Measurements from ENCODE around the gene RAE1.

The RAE1 gene, protein sequence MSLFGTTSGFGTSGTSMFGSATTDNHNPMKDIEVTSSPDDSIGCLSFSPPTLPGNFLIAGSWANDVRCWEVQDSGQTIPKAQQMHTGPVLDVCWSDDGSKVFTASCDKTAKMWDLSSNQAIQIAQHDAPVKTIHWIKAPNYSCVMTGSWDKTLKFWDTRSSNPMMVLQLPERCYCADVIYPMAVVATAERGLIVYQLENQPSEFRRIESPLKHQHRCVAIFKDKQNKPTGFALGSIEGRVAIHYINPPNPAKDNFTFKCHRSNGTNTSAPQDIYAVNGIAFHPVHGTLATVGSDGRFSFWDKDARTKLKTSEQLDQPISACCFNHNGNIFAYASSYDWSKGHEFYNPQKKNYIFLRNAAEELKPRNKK

DNA sequence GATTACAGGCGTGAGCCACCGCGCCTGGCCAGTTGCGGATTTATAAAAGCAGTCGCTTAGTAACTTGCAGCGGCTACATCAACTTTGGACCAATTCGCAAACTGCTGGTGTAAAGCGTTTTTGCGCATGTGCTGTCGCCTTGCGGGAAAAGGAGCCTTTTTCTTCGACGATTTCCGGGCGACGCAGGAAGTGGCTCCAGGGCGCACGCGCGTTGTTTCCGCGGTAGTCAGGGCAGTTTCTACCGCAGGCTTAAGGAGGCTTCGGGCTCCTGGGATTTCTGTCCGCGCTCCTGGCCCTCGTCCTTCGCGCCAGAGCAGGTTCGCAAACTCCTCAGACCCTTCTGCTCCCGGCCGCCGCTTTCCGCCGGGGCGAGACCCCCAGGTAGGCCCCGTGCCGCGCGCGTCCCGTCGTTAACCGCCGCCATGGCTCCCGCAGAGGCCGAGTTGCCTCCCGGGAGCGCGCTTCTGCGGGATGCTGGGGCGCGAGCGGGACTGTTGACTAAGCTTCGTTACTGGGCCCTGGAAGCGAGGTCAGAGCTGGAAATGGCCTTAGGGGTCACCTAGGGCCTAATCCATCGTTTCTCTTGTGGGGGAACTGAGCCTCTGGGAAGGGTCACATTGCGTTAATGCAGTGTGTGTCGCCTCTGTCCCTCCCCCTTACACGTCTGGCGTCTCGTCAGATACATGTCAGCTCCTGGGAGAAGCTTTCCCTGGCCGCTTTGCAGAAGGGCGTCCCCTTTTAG is at the start of gene RAE1:
RAE1 (plus strand) TSS at position 214 of the 742 bp plus-strand sequence. CDS start 2,784 bp downstream, outside the sequence.
- peak; percentile 84 for DNase-seq (ENCODE audit: low read depth)

DNA sequence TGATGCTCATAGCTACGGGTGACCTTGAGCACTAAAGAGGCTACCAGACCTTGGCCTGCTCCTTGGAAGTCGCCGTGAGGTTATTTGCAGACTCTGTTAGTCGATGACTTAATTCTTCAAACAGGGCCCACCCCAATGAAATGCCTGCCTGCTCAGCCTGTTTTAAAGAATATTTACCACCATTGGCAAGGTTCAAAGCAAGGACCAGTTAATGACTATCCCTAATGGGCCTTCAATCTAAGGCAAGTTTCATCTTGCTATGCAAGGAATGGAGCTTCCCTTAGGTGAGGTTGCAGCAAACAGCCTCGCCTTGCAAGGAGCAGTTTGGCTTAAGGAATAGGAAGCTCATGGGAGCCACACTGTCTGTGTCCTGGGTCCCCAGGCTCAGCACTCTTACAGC is 44.3 kb upstream of the RAE1 start:
- DNase-seq (ENCODE audit: low read depth) = no peak

DNA sequence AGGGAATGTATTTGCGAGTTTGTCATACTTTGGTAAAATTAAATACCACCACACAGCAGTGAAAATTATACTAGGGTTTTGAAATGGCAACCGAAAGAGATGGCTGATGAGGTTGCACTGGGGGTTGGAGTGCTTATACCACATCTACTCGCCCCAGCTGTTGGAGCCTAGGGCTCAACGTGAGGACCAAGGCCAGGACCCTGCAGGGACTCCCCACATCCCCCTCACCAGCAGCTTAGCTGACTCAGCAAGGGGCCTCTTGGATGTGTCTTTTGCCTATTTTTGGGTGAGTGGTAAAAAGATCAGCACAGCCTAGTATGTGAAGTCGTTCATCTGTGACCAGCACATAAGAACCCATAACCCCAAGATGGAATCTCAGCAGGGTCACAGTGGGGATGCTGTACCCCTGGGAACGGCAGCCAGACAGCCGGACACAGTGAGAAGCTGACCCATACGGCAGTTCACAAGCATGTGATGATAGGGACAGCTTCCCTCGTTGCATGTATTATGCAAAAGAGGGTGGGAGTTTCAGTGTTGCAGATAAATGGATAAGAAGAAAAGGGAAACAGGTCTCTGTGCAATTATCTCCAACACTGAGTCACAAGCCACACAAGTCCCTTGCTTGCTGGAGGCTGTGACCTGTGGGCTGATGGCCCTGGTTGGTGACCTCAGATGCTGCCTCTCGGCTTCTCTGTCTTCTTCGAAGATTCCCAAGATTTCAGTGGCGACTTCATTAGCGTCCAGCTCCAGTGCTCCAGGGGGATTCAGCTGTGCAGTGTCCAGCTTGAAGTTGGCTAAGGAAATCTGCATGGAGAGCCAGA is 42.4 kb upstream of the RAE1 start:
- DNase-seq (ENCODE audit: low read depth) = no peak

DNA sequence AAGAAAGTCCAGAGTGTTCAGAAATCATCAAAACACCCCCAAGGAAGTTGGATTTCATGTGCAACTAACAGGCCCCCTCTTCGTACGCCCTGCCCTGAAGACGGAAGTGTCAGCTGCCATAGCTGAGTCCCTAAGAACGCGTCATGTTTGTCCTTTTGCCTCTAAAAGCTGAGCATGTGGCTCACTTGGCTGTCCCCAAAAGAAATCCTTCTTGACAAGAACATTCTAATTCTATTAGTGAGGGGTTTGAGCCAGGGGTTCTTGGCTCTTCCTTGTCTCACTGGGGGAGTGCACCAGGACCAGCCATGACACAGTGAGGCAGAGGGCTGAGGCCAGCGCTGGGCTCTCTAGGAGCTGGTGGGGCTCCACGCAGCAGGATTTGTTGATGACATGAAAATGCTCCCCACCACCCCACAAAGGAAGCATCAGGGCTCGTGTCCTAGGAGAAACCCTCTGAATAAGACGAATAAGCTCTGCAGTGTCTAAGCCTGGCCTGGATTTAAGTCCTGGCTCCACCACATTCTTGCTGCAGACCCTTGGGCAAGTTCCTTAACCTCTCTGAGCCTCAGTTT is 41.4 kb upstream of the RAE1 start:
- DNase-seq (ENCODE audit: low read depth) = no peak

DNA sequence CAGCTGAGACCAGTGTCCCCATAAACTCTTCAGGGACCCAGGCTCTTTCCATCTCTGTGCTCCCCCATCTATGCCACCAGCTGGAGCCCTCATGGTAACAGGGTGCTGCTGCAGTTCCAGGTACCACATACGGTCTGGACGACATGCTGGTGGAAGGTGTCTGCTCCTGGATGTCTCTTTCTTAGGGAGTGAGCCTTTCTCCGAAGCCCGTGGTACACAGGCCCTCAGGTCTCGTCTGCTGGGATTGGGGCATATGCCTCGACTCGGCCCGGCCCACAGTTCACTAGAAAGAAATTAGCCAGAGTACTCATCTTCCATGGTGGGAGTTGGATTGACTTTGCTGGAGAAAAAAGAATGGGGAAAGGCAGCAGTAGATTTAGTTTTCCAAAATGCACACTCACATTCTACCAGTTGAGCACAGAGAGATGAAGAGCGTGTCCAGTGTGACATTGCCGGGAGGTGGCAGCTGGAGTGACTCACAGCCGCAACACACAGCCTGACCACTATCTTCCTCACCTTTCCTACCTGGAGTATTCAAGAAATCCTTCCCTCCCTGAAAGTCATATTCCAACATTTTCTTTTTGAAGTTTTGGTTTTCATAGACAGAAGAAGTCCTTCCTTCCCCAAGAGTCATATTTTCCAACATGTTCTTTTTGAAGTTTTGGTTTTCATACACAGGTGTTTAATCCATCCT is 40.1 kb upstream of the RAE1 start:
- DNase-seq (ENCODE audit: low read depth) = no peak

DNA sequence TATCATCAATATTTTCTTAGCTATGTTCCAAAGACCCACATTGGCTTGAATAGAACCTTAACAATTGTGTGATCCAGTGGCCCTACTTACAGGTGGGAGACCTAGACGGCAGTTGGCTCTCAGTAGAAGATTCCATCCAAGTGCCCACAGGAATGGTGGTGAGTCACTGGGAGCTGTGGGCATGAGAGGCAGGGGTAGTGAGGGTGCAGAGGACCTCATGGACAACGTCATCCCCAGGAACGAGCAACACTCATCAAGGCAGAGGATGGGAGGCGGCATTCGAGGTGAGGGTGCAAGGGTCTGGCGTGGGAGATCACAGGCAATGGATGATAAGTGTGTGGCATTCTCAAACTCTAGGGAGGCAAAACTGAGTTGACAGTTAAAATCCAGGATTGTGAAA is 38.9 kb upstream of the RAE1 start:
- no peak for DNase-seq (ENCODE audit: low read depth)

DNA sequence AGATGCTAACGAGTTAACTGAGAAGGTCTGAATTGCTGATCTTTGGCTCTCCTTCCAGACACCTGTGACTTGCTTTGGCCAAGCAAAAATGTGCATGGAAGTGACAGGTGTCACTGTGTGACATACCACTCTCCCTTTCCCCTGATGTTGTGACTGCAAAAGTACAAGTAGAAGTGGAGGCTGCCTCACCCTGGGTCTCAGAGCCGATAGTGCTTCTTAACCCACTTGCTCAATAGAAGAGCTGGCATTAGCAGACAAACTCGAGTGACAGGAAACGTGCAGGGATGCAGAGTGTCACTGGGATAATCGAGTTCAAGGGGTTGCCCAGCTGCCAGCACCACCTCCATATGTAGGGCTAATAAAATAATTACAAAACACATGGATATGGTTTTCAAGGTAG is 37.8 kb upstream of the RAE1 start:
- DNase-seq (ENCODE audit: low read depth) = no peak

DNA sequence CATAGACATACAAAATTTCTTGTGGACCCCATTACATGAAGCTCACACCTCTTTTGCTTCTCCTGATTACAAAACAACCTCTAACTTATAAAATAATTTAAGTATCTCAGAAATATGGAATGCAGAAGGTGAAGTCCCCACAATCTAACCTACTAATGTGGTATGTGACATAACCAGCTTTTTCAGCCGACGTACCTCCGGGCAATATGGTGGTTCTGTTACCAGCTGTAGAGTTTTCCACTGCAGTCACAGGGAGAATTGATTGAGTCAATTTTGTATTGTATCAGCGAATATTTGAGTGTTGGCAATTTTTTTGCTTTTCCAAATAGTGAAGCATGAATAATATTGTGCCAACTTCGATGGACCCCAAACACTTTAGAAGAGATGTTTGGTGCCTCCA is 37.1 kb upstream of the RAE1 start:
- no peak for DNase-seq (ENCODE audit: low read depth)

DNA sequence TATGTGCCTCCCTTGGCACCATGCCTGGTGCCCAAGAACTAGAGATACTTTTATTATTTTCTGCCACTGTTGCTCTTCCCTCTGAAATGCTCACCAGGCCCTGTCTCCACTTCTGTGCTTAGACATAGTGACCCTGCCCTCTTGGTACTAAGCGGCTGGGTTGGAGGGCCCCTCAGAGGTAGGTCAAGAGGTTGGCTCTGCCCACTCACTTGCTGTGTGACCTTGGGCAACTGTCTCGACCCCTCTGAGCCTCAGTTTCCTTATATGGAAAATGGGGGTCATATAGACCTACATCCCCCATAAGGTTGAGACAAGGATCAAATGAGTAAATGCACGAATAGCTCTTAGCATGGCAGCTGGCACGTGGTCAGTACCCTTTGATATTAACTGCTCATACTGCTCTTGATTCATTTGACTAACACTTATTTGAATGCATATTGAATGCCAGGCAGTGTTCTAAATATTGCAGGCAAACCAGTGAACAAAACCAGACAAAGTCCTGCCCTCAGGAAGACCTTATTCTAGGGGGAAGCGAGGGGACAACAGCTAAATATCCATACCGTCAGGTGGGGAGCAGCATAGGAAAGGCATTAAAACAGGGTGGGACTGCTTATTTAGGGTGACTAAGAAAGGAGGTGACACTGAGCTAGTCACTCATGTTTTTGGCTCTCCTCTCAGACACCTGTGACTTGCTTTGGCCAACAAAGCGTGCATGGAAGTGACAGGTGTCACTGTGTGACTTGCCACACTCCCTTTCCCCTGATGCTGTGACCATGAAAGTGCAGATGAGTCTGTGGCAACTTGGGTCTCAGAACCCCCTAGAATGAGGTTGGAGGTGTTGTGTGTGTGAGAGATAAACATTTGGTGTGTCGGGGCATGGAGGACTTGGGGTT is 35.7 kb upstream of the RAE1 start:
- no peak for DNase-seq (ENCODE audit: low read depth)

DNA sequence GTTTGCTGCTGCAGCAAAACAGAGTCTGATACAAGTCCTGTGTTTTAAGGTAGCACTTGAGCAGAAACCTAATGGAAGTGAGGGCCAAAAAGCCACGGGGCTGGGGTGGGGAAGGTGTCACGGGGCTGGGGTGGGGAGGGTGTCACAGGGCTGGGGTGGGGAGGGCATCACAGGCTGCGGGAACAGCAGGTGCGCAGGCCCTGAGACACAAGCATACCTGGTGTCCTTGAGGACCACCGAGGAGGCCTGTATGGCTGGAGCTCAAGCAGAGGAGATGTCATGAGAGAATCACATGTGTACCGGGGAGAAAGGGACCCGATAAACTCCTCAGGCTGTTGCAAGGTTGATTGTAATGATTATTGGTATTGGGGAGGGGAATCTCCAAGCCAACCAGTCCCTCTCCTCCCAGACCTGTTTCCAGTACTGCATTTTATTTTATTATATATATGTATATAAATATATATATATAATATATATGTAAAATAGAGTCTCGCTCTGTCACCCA is 35.0 kb upstream of the RAE1 start:
- no peak for DNase-seq (ENCODE audit: low read depth)

DNA sequence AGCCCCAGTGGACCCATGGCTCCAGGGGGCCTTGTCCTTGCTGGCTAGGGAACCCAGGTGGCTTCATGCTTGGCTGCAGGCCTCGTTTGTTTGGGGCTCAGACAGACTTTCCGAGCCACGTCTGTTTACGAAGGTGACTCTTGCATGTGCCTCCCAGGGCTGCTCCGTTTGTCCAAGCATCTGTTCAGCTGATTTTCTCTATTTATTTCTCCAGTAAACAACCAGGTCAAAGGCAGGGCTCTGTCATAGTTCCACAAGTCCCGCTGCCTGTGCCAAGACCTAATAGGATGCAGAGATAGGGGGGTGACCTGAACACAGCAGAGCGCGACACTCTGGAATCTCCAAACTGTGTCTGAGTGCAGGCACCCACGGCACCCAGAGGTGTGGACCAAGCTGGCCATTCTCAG is 34.3 kb upstream of the RAE1 start:
- DNase-seq (ENCODE audit: low read depth) = no peak

DNA sequence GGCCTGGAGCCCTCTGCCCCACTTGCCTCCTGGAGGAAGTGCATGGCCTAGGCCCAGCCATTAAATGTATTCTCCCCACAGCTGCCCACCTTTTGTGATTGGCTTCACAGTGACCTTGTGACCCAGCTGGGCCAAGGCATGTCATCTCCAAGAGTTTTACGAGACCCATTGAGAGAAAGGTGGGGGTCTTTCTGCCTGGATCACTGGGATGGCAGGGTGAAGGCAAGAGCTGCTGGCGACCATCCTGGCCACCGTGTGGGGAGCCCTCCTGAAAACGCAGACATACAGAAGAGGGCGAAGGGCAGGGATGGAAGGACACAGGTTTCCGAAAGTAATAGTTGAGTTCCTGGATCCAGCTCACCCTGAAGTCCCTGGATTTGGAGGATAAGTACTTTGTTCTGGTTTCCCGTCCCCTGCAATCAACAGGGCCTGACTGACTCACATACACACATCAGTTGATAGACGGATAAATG is 33.7 kb upstream of the RAE1 start:
- no peak for DNase-seq (ENCODE audit: low read depth)

DNA sequence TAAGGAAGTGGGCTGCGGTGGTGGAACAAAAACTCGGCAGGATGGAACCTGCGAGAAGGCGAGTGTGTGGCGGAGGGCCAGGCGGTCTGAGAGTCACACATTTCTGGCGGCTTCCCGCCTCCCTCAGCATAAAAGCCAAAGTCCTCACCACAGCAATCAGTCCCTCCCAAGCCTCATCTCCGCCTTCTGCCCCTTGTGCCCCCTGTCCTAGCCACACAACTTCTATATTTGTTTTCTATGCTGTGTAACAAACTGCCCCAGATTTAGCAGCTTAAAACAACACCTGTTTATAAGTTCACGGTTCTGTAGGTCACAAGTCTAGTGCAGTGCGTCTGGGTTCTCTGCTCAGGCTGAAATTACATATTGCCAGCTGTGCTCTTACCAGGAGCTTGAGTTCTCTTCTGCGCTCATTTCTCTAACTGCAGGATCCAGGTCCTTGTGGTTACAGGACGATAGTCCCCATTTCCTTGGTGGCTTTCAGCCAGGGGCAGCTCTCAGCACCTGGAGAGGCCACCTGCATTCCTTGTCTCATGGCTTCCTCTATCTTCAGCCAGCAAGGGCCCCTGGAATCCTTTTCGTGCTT is 33.2 kb upstream of the RAE1 start:
- no peak for DNase-seq (ENCODE audit: low read depth)

DNA sequence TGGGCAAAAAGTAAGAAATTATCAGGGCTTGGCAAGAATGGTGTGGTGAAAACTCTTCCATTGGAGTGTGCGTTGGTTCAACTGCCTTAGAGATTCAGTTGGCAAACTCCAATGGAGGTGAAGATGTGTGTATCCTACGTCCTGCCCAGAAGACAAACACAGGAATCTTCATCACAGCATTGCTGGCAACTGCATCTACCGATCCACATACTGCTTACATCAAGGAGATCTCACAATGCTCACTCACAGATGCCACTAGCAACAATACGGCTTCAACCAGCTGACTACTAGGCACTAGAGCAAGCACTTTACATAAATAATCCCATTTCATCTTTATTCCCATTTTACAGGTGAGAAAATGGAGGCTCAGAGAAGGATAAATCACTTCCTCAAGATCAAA is 31.5 kb upstream of the RAE1 start:
- no peak for DNase-seq (ENCODE audit: low read depth)

DNA sequence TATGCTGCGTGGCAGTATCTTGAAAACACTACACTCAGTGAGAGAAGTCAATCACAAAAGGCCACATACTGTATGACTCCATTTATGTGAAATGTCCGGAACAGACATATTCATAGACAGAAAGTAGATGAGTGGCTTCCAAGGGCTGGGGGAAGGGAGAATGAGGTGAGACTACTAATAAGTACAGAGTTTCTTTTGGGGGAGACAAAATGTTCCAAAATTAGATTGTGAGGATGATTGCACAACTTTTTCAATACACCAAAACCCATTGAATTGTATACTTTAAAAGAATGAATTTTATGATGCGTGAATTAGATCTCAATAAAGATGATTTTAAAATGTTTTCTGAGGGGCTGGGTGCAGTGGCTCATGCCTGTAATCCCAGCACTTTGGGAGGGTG is 30.7 kb upstream of the RAE1 start:
- no peak for DNase-seq (ENCODE audit: low read depth)

DNA sequence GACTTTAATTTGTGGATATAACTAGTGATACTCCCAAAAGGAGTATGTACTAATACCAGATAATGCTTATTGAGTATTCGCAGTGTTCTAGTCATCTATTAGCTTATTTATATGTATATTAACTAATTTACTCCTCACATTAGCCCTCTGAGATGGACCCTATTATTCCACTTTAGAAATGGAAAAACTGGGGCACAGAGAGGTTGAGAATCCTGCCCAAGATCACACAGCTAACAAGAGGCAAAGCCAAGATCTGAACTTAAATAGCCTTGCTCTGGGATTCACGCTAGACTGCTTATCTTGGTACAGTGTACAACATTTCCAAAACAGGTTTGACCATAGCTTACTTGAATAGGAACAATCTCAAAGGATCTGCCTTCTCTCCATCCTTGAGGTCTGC is 29.9 kb upstream of the RAE1 start:
- DNase-seq (ENCODE audit: low read depth) = no peak

DNA sequence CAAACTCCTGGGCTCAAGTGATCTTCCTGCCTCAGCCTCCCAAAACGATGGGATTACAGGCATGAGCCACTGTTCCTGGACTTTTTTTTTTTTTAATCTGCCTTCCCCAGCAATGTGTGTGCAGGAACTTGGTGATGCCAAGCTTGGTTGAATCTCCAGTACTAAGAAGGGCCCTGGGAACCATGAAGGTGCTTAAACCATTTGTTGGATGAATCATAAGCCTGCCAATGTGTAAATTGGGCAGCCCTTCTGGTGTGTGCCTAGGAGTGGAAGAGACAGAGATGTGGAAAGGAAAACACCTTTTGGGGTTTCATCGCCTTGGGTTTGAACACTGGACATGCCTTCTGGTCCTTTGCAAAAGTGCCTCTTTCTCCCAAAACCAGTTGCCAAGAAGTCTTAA is 28.6 kb upstream of the RAE1 start:
- DNase-seq (ENCODE audit: low read depth) = no peak

DNA sequence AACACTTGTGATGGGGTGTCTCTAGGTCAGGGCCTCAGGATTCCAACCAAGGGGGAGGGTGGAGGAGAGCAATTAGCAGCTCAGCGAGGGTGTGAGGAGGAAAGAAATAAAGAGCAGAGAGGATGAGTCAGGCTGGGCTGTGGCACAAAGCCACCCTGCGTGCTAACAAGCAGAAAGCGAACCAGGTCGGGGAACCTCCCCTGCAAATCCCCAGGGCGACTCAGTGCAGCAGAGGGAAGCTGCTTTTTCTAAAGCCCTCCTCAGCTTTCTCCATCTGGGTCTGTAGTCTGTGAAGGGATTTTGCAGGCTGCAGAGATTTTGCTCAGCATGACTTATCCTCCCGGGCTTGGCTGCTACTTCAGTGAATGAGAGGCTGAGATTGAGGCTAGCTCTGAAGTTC is 28.0 kb upstream of the RAE1 start:
- no peak for DNase-seq (ENCODE audit: low read depth)

DNA sequence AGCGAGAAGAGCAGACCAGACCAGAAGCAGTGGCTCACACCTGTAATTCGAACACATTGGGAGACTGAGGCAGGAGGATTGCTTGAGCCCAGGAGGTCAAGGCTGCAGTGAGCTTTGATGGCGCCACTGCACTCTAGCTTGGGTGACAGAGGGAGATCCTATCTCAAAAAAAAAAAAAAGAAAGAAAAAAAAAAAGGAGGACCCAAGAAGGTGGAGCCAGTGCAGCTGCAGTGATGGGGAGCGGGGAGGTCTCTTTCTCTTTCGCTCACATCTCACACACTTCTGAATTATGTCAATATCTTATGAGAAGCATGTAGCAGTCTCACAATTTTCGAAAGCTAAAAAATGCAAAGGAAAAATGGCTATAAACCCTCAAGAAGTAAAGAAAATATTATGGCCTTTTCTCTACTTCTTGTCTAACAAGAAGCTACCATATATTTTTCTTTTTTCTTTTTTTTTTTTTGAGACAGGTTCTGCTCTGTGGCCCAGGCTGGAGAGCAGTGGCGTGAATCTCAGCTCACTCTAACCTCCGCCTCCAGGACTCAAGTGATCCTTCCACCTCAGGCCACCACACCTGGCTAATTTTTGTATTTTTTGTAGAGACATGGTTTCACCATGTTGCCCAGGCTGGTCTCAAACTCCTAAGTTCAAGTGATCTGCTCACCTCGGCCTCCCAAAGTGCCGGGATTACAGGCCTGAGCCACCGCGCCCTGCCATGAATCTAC is 25.3 kb upstream of the RAE1 start:
- no peak for DNase-seq (ENCODE audit: low read depth)
